HG02623 (cell line): ENCODE results near the gene ALDH1L2.

Experiments
- ATAC-seq: cut with Tn5 transposase; IDR thresholded peaks from one replicate; pipeline ENCODE4 v1.9.1; 2021; ENCODE audit warnings: moderate library complexity; ENCODE audit not compliant: unreplicated experiment

The ALDH1L2 gene

GRCh38 chr12:105085501-105085900 is 1.2 kb upstream of the ALDH1L2 start:
- ATAC-seq = no peak

GRCh38 chr12:105083551-105084105 is 630 bp downstream of the ALDH1L2 start:
- no peak for ATAC-seq

- no peak for ATAC-seq
Observed at GRCh38 chr12:105083031-105083430, 1.2 kb downstream of the ALDH1L2 start.

GRCh38 chr12:105078712-105079570 is 5.3 kb downstream of the ALDH1L2 start:
- ATAC-seq = no peak

- no peak for ATAC-seq
Observed at GRCh38 chr12:105077435-105077834, 6.8 kb downstream of the ALDH1L2 start.

GRCh38 chr12:105076913-105077312 is 7.3 kb downstream of the ALDH1L2 start:
- ATAC-seq = no peak

- ATAC-seq = no peak
Observed at GRCh38 chr12:105076098-105076497, 8.2 kb downstream of the ALDH1L2 start.

GRCh38 chr12:105072888-105073488 is 11.3 kb downstream of the ALDH1L2 start:
- no peak for ATAC-seq

- ATAC-seq = no peak
Observed at GRCh38 chr12:105071981-105072380, 12.3 kb downstream of the ALDH1L2 start.

GRCh38 chr12:105069936-105070702 is 14.1 kb downstream of the ALDH1L2 start:
- ATAC-seq = no peak

- ATAC-seq = no peak
Observed at GRCh38 chr12:105067511-105068031, 16.7 kb downstream of the ALDH1L2 start.

GRCh38 chr12:105064564-105065178 is 19.6 kb downstream of the ALDH1L2 start:
- ATAC-seq = no peak

- no peak for ATAC-seq
Observed at GRCh38 chr12:105060715-105061378, 23.4 kb downstream of the ALDH1L2 start.

GRCh38 chr12:105057174-105057573 is 27.1 kb downstream of the ALDH1L2 start:
- no peak for ATAC-seq

- ATAC-seq = no peak
Observed at GRCh38 chr12:105053116-105053572, 31.1 kb downstream of the ALDH1L2 start.

- no peak for ATAC-seq
Observed at GRCh38 chr12:105051981-105052380, 32.3 kb downstream of the ALDH1L2 start.

- ATAC-seq = no peak
Observed at GRCh38 chr12:105048315-105048714, 35.9 kb downstream of the ALDH1L2 start.

- no peak for ATAC-seq
Observed at GRCh38 chr12:105047308-105047707, 37.0 kb downstream of the ALDH1L2 start.

GRCh38 chr12:105041186-105041585 is 43.1 kb downstream of the ALDH1L2 start:
- ATAC-seq = no peak

GRCh38 chr12:105040476-105040875 is 43.8 kb downstream of the ALDH1L2 start:
- ATAC-seq = no peak
